ENCODE measurements around the gene LGR6.
A peak's percentile ranks its signal among the peaks of the same experiment; 100 is the strongest.
"Not testable (repeated sequence)": the region's sequence is repeated elsewhere in the genome, so short reads cannot be mapped to it uniquely, and the experiment has no call there.

The LGR6 gene

GRCh38 chr1:202193614-202194327 is at the start of gene LGR6:
LGR6 (plus strand) TSS chr1:202193799; CDS start chr1:202193990, 191 bp downstream.
- no peak for DNase-seq

GRCh38 chr1:202144402-202145067 is 49.1 kb upstream of the LGR6 start, which contains the start of gene ARL8A:
ARL8A (minus strand) TSS chr1:202144737; CDS start chr1:202144572, 165 bp downstream.
- DNase-seq = peak; percentile 6

DNA sequence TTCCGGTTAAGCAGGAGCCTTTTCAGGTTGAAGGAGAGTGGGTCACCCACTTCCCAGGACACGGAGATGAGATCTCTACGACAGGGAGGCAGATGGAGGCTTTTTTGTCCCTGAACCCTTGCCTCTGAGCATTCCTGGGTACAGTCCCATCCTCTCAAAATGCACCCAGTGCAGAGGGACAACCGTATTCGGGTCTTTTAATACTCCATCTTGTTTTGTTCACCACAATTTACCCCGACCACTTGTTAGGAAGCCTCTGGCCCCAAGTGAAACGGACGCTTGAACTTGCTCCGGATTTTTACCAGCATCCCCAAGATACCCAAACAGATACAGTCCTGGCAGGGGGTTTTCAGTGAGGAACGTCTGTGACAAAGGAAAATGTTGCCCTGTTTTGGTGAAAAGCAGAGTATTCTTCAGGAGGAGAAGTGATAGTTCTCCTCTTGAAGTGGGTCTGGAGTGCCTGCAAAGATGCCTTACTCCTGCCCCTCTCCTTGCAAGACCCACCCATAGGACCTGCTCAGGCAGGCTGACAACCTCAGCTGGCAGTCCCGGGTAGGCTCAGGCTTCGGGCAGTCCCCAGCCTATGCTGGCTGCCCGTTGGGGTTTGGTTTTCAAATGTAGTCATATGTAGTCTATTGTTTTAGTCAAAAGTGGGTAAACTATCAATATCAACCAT is 48.4 kb upstream of the LGR6 start:
- no peak for DNase-seq

GRCh38 chr1:202145744-202146140 is 47.9 kb upstream of the LGR6 start:
- DNase-seq = not testable (repeated sequence)

GRCh38 chr1:202146279-202146678 is 47.3 kb upstream of the LGR6 start:
- no peak for DNase-seq

DNA sequence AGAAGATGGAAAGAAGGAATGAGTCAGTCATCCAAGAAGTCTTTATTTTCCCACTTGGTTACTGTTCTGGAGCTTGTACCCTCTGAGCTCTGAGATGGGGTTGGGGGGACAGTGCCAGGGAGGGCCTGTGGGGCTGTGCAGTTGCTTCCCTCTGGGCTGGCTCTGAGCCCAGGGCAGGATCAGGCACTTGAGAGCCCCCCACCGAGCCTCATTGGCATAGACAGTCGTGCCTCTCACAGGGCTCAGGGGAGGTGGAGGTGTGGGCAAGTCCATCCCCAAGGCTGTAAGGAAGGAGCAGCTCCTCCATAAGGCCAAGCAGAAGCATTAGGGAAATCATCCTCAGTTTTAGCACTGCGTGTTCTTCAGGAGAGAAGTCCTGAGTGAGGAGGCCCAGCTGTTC is 46.6 kb upstream of the LGR6 start:
- no peak for DNase-seq

DNA sequence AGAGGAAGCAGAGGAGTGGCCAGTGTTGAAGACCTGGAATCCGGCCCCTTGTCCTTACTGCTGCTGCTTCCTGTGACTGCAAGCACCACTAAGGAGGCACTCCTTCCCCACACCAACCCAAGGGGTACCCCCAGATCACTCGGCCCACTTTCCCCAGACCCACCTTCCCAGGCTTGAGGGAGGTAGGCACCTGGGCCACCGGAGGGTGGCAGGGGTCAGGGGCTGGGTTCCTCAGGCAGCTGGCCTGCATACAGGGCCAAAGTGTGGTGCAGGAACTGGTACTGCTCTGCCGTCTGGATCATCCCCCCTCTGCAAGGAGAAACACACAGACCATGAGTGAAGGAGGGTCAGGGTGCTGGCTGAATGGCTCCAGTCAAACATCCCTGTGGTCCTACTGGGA is 45.2 kb upstream of the LGR6 start:
- no peak for DNase-seq

- DNase-seq = no peak
These were observed 44.0 kb upstream of the LGR6 start for GRCh38 chr1:202149566-202149965.

DNA sequence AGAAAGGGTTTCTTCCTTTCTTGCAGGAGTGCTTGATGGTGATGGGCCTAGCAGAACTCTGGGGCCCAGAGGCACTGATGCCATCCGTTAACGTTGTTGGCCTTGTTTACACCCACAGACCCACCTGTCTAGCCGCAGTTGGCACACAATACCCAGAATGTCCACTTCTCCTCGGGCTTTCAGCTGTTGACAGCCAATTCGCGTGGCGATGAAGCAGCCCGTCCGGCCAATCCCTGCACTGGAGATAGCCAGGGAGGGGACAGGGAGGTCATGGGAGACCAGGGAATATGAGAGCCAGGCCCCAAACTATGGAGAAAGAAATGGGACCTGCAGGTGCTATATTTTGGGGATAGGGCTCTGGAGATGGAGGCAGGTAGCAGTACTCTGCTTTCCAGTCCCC is 43.4 kb upstream of the LGR6 start:
- DNase-seq = no peak

DNA sequence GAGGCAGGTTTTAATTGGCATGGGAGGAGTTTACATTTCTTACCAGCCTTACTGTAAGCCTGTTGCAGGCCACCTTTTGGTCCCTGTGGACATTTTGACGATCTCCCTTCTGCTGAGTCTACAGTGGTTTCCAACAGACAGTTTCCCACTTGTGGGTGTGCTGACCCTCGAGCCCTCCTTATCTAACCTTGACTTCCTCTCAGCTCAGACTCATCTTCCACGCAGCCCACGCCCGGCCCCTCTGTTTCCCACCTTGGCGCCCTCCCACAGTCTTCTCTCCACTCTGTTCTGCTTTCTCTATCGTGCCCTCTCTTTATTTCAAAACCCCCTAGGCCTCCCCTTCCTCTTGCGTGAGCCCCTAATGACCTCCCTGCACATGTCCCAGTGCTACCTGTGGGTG is 43.0 kb upstream of the LGR6 start:
- no peak for DNase-seq

GRCh38 chr1:202151045-202151444 is 42.6 kb upstream of the LGR6 start:
- no peak for DNase-seq

DNA sequence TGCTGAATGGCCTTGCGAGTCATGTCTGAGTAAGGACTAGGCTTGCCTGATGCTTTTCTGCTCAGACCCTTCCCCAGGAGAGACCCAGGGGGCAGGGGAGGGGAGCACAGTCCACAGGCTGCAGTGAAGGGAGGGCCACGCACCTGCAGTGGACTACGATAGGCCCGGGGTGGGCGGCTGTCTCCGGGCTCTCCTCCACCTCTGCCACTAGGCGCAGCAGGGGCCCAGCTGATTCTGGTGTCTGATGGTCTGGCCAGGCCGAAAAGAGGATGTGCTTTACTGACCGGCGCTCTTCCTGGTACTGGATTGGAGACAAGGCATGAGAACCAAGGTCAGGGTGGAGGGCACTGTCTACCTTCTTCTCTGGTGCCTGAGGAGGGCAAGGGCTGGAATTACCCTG is 41.2 kb upstream of the LGR6 start:
- DNase-seq = no peak

DNA sequence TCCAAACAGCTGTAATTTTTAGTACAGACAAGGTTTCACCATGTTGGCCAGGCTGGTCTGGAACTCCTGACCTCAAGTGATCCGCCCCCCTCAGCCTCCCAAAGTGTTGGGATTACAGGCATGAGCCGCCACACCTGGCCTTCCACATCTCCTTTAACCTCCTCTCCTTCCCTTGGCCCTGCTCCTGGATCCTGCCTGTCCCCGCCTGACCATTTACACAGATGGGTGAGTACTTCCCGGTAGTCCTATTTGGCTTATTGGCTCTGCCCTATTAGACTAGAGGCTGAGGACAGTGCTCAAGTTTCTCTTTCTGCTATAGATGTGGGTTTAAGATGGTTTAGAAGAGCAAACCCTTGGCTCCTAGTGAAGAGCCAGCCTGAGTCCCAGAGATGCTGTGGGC is 40.3 kb upstream of the LGR6 start:
- DNase-seq = no peak

- DNase-seq = no peak
These were observed 39.3 kb upstream of the LGR6 start for GRCh38 chr1:202154148-202154765.

DNA sequence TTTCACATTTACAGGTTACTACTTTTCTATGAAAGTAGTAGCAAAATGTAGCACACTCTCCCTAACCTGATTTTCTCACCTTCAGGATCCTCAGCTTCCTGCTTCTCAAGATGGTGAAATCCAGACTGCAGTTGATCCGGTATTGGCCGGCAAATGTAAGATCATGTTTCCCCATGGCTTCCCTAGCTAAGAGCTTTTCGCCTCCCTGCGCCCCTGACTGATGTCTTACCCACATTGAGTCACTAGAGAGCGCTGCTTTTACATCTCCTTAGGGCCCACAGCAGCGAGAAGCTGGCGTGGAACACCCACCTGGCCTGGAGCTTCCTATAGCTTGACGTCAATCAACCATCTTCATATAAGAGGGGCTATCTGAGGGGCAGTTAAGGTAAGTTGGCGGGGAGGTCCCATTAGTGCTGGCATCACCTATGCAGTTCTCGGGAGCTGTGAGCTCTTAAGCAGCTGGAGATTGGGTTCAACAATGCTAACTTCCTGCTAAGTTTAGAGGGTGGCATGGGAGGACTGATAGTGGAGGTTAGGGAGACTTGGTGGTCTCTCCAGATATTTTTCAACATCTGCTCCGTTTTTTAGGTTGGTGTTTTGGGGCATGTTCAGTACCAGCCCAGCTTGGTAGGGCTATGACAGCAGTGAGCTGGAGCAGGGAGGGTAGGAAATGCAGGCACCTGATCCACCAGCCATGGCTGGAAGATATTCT is 38.7 kb upstream of the LGR6 start:
- peak; percentile 69 for DNase-seq

GRCh38 chr1:202155478-202156021 is 38.0 kb upstream of the LGR6 start:
- DNase-seq = no peak

GRCh38 chr1:202156590-202156989 is 37.0 kb upstream of the LGR6 start:
- no peak for DNase-seq

- no peak for DNase-seq
These were observed 35.7 kb upstream of the LGR6 start for GRCh38 chr1:202157945-202158344.

GRCh38 chr1:202158810-202159533 is 34.6 kb upstream of the LGR6 start:
- DNase-seq = no peak

GRCh38 chr1:202159534-202160371 is 33.8 kb upstream of the LGR6 start:
- no peak for DNase-seq

DNA sequence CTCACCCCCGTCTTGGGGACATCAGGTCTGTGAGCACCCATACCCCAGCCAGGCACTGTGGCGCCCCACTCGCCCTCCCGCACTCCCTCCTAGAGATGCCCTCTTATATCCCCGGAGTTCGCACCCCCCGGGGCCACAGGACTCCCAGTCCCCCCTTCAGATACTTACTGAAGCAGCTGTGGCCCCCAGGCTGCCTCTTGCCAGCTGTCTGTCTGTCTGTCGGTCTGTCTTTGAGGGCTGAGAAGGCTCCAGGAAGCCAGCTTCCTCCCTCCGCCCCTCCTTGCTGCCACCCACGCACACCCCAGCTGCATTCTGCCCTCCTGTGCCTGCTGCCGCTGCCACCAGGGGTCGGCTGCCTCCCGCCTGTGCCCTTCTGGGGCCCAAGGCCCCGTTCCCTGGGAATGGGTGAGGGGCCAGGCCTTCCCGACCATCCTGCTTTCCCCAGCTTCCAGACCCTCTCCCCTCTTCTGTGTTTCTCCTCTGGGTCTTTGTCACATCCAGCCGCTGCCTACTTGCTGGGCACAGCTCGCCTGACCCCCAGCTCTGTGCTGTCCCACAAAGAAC is 33.1 kb upstream of the LGR6 start, which contains the start of gene PTPN7:
TSS of gene PTPN7 (minus strand) at position 226 of the 564 bp plus-strand sequence. CDS start 1,200 bp downstream, outside the sequence.
- DNase-seq = peak; percentile 12

Measured in DMS 273 treated with DMSO at 0.1 percent for 48 hours (cell line).